HepG2 (cell line): Measurements from ENCODE around the gene PIGW. TPM values are rescaled to one million over a fixed set of nuclear protein-coding genes. Genes with fewer than 3 reads are reported as not detected.

ENCODE experiments used
- ATF4 ChIP-seq, 2 experiments: fragments of 450-650 bp in 1 of 2; sonication (generic) in 1 of 2; formaldehyde crosslinking; IDR thresholded peaks; 2 replicates each; pipeline versions ENCODE4 v1.5.0 to v1.8.0; 2020 to 2022; ENCODE audit warnings: mild to moderate bottlenecking in 1 of 2, missing genetic modification reagents in 1 of 2
- EHMT2 ChIP-seq: fragments of 200-600 bp; sonication (generic); IDR thresholded peaks from 2 replicates; pipeline ENCODE4 v1.7.0; 2017; ENCODE audit warnings: antibody characterized with exemption, low read depth, low read length, borderline replicate concordance
- GPN1 ChIP-seq: sonication (generic); formaldehyde crosslinking; IDR thresholded peaks from 2 replicates; pipeline ENCODE4 v1.5.1; 2020; ENCODE audit warnings: missing genetic modification reagents, borderline replicate concordance
- GTF2F1 ChIP-seq: fragments of 150-350 bp; IDR thresholded peaks from 2 replicates; pipeline ENCODE4 v1.6.1; 2014; ENCODE audit warnings: low read length
- IKZF5 ChIP-seq: IDR thresholded peaks from 2 replicates; pipeline ENCODE4 v1.6.1; 2018; ENCODE audit warnings: missing genetic modification reagents, mild to moderate bottlenecking, missing compliant biosample characterization
- JUND ChIP-seq: sonication (generic); formaldehyde crosslinking; IDR thresholded peaks from 2 replicates; pipeline ENCODE4 v1.8.0; 2022; ENCODE audit warnings: mild to moderate bottlenecking, missing genetic modification reagents
- MXD4 ChIP-seq: IDR thresholded peaks from 2 replicates; pipeline ENCODE4 v1.6.1; 2016; ENCODE audit warnings: mild to moderate bottlenecking, missing biosample characterization, missing genetic modification reagents
- MZF1 ChIP-seq: sonication (generic); formaldehyde crosslinking; IDR thresholded peaks from 2 replicates; pipeline ENCODE4 v1.8.1; 2023; ENCODE audit warnings: mild to moderate bottlenecking, missing genetic modification reagents, borderline replicate concordance
- SMYD3 ChIP-seq: sonication (generic); formaldehyde crosslinking; IDR thresholded peaks from 2 replicates; pipeline ENCODE4 v1.8.1; 2023; ENCODE audit warnings: mild to moderate bottlenecking, missing genetic modification reagents
- TGIF2 ChIP-seq: IDR thresholded peaks from 2 replicates; pipeline ENCODE4 v1.6.1; 2016; ENCODE audit warnings: control low read depth, missing compliant biosample characterization
- ZBTB43 ChIP-seq: sonication (generic); formaldehyde crosslinking; conservative IDR thresholded peaks from 2 replicates; pipeline ENCODE4 v1.4.0; 2020; ENCODE audit warnings: missing genetic modification reagents
- ZGPAT ChIP-seq: IDR thresholded peaks from 2 replicates; pipeline ENCODE4 v1.6.1; 2016; ENCODE audit warnings: mild to moderate bottlenecking
- ZNF20 ChIP-seq: sonication (generic); formaldehyde crosslinking; IDR thresholded peaks from 2 replicates; pipeline ENCODE4 v1.4.0; 2020; ENCODE audit warnings: mild to moderate bottlenecking, moderate library complexity, missing genetic modification reagents
- ZNF207 ChIP-seq: fragments of 450-650 bp; IDR thresholded peaks from 2 replicates; pipeline ENCODE4 v1.6.1; 2016; ENCODE audit warnings: antibody characterized with exemption, borderline replicate concordance
- ZNF331 ChIP-seq: sonication (generic); formaldehyde crosslinking; IDR thresholded peaks from 2 replicates; pipeline ENCODE4 v1.4.0; 2020; ENCODE audit warnings: missing genetic modification reagents
- ZNF414 ChIP-seq: sonication (generic); formaldehyde crosslinking; IDR thresholded peaks from 2 replicates; pipeline ENCODE4 v1.5.0; 2020; ENCODE audit warnings: missing genetic modification reagents
- ZNF44 ChIP-seq: sonication (generic); formaldehyde crosslinking; IDR thresholded peaks from 2 replicates; pipeline ENCODE4 v1.5.1; 2020; ENCODE audit warnings: mild to moderate bottlenecking, missing genetic modification reagents
- ZNF441 ChIP-seq: sonication (generic); formaldehyde crosslinking; IDR thresholded peaks from 2 replicates; pipeline ENCODE4 v1.7.0; 2021; ENCODE audit warnings: missing genetic modification reagents, borderline replicate concordance
- ZNF563 ChIP-seq: sonication (generic); formaldehyde crosslinking; IDR thresholded peaks from 2 replicates; pipeline ENCODE4 v1.8.0; 2022; ENCODE audit warnings: mild to moderate bottlenecking, moderate library complexity, missing genetic modification reagents
- ZNF619 ChIP-seq: sonication (generic); formaldehyde crosslinking; IDR thresholded peaks from 2 replicates; pipeline ENCODE4 v1.4.0; 2020; ENCODE audit warnings: mild to moderate bottlenecking, missing genetic modification reagents
- ZNF747 ChIP-seq: sonication (generic); formaldehyde crosslinking; IDR thresholded peaks from 2 replicates; pipeline ENCODE4 v1.8.1; 2023; ENCODE audit warnings: missing genetic modification reagents, mild to moderate bottlenecking, borderline replicate concordance
- ZSCAN30 ChIP-seq: sonication (generic); formaldehyde crosslinking; IDR thresholded peaks from 2 replicates; pipeline ENCODE4 v1.5.0; 2020; ENCODE audit warnings: mild to moderate bottlenecking, missing genetic modification reagents
- ZZZ3 ChIP-seq: sonication (generic); formaldehyde crosslinking; IDR thresholded peaks from 2 replicates; pipeline ENCODE4 v1.4.0; 2020; ENCODE audit warnings: missing genetic modification reagents, mild to moderate bottlenecking, borderline replicate concordance
- polyA plus RNA-seq, 8 experiments: library from polyadenylated mRNA; depleted of rRNA in 3 of 8; stranded (reverse) in 7 of 8; unstranded in 1 of 8; fragments of >200 nt; fragmentation: Illumina TruSeq in 4 of 8; extraction: Trizol in 4 of 8; gene quantifications; 2 replicates each; pipeline versions ENCODE4 v1.2.1 to v1.2.3, GENCODE V29; 2011 to 2016; ENCODE audit warnings: low read depth in 4 of 8, missing spikeins in 1 of 8, mixed read lengths in 1 of 8; ENCODE audit not compliant: insufficient read depth in 1 of 8
- total RNA-seq, 5 experiments: library from RNA; depleted of rRNA; stranded (reverse); fragments of >200 nt; fragmentation: Illumina TruSeq; extraction: Trizol; gene quantifications; 2 replicates each; pipeline ENCODE4 v1.2.3, GENCODE V29; 2016; ENCODE audit warnings: low read depth in 1 of 5

Gene PIGW
- total and polyA plus RNA-seq, 2 of the 13 experiments (the other 11 are each of a cell fraction or from before 2014, with no cell fraction given) = 9.0 to 24.0 TPM

- TF ChIP-seq GPN1 (no peak), GTF2F1 (no peak), ZNF563 (CRISPR knock-in tag) (no peak; the same call in none of the 2 replicates), ZNF207 (no peak), ZNF44 (CRISPR knock-in tag) (no peak), ZZZ3 (CRISPR knock-in tag) (no peak), ZNF619 (CRISPR knock-in tag) (0 out of 2 replicates have a peak, but pooled peaks have one; percentile 19), ZSCAN30 (CRISPR knock-in tag) (no peak; the same call in 1 of the 2 replicates), IKZF5 (0 out of 2 replicates have a peak, but pooled peaks have one; percentile 19), ZNF747 (CRISPR knock-in tag) (no peak; the same call in 1 of the 2 replicates), SMYD3 (CRISPR knock-in tag) (no peak), ZBTB43 (CRISPR knock-in tag) (no peak; the same call in 1 of the 2 replicates), TGIF2 (peak; percentile 11; the same call in 1 of the 2 replicates), ZNF414 (CRISPR knock-in tag) (no peak; the same call in 1 of the 2 replicates), ATF4 (CRISPR knock-in tag; IDR thresholded peaks at IDR 0.05) (no peak), ZNF331 (CRISPR knock-in tag) (no peak), MZF1 (CRISPR knock-in tag) (no peak), ZGPAT (CRISPR knock-in tag) (no peak), EHMT2 (no peak), MXD4 (CRISPR knock-in tag) (no peak), ZNF441 (CRISPR knock-in tag) (no peak), JUND (CRISPR knock-in tag) (no peak), ZNF20 (CRISPR knock-in tag) (0 out of 2 replicates have a peak, but pooled peaks have one; percentile 4)
Measured at GRCh38 chr17:36533935-36534839, 600 bp upstream of the PIGW start (continued).
